PC-9 (cell line): ENCODE measurements around the gene PTGER1. TPM values are rescaled to one million over a fixed set of nuclear protein-coding genes. Genes with fewer than 3 reads are reported as not detected.

ENCODE experiments used
- Bru-seq: library from RNA; stranded (reverse); fragments of 400-500 nt; gene quantifications from one replicate; lab custom pipeline; 2021; lab: Mats Ljungman, UMichigan
- BruChase-seq, 2 experiments: library from RNA; stranded (reverse); fragments of 400-500 nt; gene quantifications; one replicate each; lab custom pipeline; 2021; lab: Mats Ljungman, UMichigan
- BruUV-seq: library from RNA; stranded (reverse); fragments of 400-500 nt; replicated peaks from 2 replicates; lab custom pipeline; 2021; lab: Mats Ljungman, UMichigan
- CTCF ChIA-PET: fragments of 300-600 bp; sonication (Branson Sonifier 250); formaldehyde crosslinking; loops from one replicate; lab custom pipeline; 2022; ENCODE audit warnings: antibody characterized with exemption; lab: Charles Lee
- POLR2A ChIA-PET: fragments of 300-600 bp; sonication (Branson Sonifier 250); formaldehyde crosslinking; loops from one replicate; lab custom pipeline; 2022; ENCODE audit warnings: antibody characterized with exemption; ENCODE audit not compliant: unreplicated experiment; lab: Charles Lee
- DNase-seq, 2 experiments: peaks; one replicate each; pipeline versions ENCODE4 v3.0.0 to v3.0.0-alpha.2; 2015 to 2022; ENCODE audit warnings: mixed read lengths in 1 of 2
- H2AFZ ChIP-seq: fragments of 200-600 bp; sonication (generic); 2 replicates; pipeline ENCODE4 v1.8.1; 2017; ENCODE audit warnings: antibody characterized with exemption
- H3F3A ChIP-seq: fragments of 200-600 bp; sonication (generic); 2 replicates; pipeline ENCODE4 v1.8.1; 2017; ENCODE audit warnings: antibody characterized with exemption, mild to moderate bottlenecking, low read depth; ENCODE audit not compliant: insufficient read depth
- H3K27ac ChIP-seq: fragments of 200-600 bp; sonication (generic); 2 replicates; pipeline ENCODE4 v1.6.1; 2016; ENCODE audit warnings: mixed run types
- H3K27me3 ChIP-seq: fragments of 200-600 bp; sonication (generic); 2 replicates; pipeline ENCODE4 v1.6.1; 2016; ENCODE audit warnings: low read depth, mixed run types; ENCODE audit not compliant: insufficient read depth
- H3K36me3 ChIP-seq: fragments of 200-600 bp; sonication (generic); 2 replicates; pipeline ENCODE4 v1.6.1; 2016; ENCODE audit warnings: low read depth, mixed run types
- H3K4me1 ChIP-seq: fragments of 200-600 bp; sonication (generic); replicated peaks from 2 replicates; pipeline ENCODE4 v1.6.1; 2016; ENCODE audit warnings: mixed run types; ENCODE audit not compliant: insufficient read depth
- H3K4me2 ChIP-seq: fragments of 200-600 bp; sonication (generic); 2 replicates; pipeline ENCODE4 v1.6.1; 2017; ENCODE audit warnings: mixed run types
- H3K4me3 ChIP-seq: fragments of 200-600 bp; sonication (generic); 2 replicates; pipeline ENCODE4 v1.6.1; 2016; ENCODE audit warnings: mixed run types
- H3K79me2 ChIP-seq: fragments of 200-600 bp; sonication (generic); 2 replicates; pipeline ENCODE4 v1.6.1; 2017; ENCODE audit warnings: low read depth, mixed run types
- H3K9me2 ChIP-seq: fragments of 200-600 bp; sonication (generic); 2 replicates; pipeline ENCODE4 v1.8.1; 2017; ENCODE audit warnings: mild to moderate bottlenecking; ENCODE audit not compliant: insufficient read depth
- H3K9me3 ChIP-seq: fragments of 200-600 bp; sonication (generic); 2 replicates; pipeline ENCODE4 v1.8.1; 2016; ENCODE audit warnings: low read depth; ENCODE audit not compliant: insufficient read depth
- H4K20me1 ChIP-seq: fragments of 200-600 bp; sonication (generic); 2 replicates; pipeline ENCODE4 v1.8.1; 2017; ENCODE audit not compliant: insufficient read depth
- EZH2 ChIP-seq: fragments of 200-600 bp; sonication (generic); IDR thresholded peaks from 2 replicates; pipeline ENCODE4 v1.8.0; 2017; ENCODE audit warnings: antibody characterized with exemption, low read depth
- intact Hi-C: fragments of 100-400 bp; cut with micrococcal nuclease; formaldehyde crosslinking; loops from one replicate; pipeline ENCODE4 v1.10.0; 2022; ENCODE audit not compliant: unreplicated experiment
- long read RNA-seq: library from polyadenylated mRNA; stranded (forward); transcript quantifications from one replicate; pipeline ENCODE4 v2.0.0, GENCODE V29; 2022
- total RNA-seq: library from RNA; stranded (reverse); gene quantifications from 2 replicates; pipeline ENCODE4 v1.2.3, GENCODE V29; 2021
- TF ChIP-seq, protein P1 (sequence below): fragments of 200-600 bp; sonication (generic); conservative IDR thresholded peaks from 2 replicates; pipeline ENCODE4 v1.6.1; 2017; ENCODE audit warnings: mixed run types, antibody characterized with exemption, mild to moderate bottlenecking, moderate library complexity

PTGER1 gene, protein sequence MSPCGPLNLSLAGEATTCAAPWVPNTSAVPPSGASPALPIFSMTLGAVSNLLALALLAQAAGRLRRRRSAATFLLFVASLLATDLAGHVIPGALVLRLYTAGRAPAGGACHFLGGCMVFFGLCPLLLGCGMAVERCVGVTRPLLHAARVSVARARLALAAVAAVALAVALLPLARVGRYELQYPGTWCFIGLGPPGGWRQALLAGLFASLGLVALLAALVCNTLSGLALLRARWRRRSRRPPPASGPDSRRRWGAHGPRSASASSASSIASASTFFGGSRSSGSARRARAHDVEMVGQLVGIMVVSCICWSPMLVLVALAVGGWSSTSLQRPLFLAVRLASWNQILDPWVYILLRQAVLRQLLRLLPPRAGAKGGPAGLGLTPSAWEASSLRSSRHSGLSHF
- 1.4 TPM in 2 replicates for total RNA-seq
- percentile 37 among the genes with signal in this experiment for Bru-seq, nascent RNA
- percentile 44 among the genes with signal in this experiment for BruChase-seq, experiment 1, labeled RNA remaining after a 2-hour chase
- percentile 36 among the genes with signal in this experiment for BruChase-seq, experiment 2, labeled RNA remaining after a 6-hour chase
- long read RNA-seq: 0 reads

GRCh38 chr19:14475251-14476073 is at the start of gene PTGER1:
Gene PTGER1 (minus strand): TSS chr19:14475354. CDS start chr19:14474320, 1,034 bp downstream.
- peak; percentile 43 to 75 for DNase-seq
- H3K4me1 ChIP-seq: peaks cover 30% of the 10 kb centered on the region
- H3K27ac ChIP-seq: peak within 1 kb of the TSS; percentile 53
- CTCF ChIA-PET: interaction anchor here (0.6 to 0.7 kb wide), 2 partner anchors 38 to 393 kb away, joined by 3 read pairs; no protein-coding TSS in a partner anchor
- H3K27me3 ChIP-seq: no peaks in the 10 kb centered on the region
- peak within 1 kb of the TSS; percentile 43 for H3K4me2 ChIP-seq
- H3K9me3 ChIP-seq: no peaks in the 10 kb centered on the region
- intact Hi-C loops: loop anchor here (5.0 kb wide), 2 partner anchors 42 to 338 kb away; partner anchors contain the start of genes ASF1B and DNAJB1
- no peaks in the 10 kb centered on the region; the same call in 1 of the 2 replicates for H3K79me2 ChIP-seq
- H3K9me2 ChIP-seq: no peaks in the 10 kb centered on the region
- peaks cover 42% of the 10 kb centered on the region for H4K20me1 ChIP-seq
- POLR2A ChIA-PET: no interaction called here
- no peak within 1 kb of the TSS for H3K4me3 ChIP-seq
- H2AFZ ChIP-seq: no peak within 1 kb of the TSS
- peaks cover 21% of the 10 kb centered on the region for H3K36me3 ChIP-seq
- TF ChIP-seq, protein P1, sequence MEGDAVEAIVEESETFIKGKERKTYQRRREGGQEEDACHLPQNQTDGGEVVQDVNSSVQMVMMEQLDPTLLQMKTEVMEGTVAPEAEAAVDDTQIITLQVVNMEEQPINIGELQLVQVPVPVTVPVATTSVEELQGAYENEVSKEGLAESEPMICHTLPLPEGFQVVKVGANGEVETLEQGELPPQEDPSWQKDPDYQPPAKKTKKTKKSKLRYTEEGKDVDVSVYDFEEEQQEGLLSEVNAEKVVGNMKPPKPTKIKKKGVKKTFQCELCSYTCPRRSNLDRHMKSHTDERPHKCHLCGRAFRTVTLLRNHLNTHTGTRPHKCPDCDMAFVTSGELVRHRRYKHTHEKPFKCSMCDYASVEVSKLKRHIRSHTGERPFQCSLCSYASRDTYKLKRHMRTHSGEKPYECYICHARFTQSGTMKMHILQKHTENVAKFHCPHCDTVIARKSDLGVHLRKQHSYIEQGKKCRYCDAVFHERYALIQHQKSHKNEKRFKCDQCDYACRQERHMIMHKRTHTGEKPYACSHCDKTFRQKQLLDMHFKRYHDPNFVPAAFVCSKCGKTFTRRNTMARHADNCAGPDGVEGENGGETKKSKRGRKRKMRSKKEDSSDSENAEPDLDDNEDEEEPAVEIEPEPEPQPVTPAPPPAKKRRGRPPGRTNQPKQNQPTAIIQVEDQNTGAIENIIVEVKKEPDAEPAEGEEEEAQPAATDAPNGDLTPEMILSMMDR: 0 out of 2 replicates have a peak, but pooled peaks have one; percentile 13
- no peak for TF ChIP-seq EZH2
- BruUV-seq: no TSS peak
- peaks cover 60% of the 10 kb centered on the region for H3F3A ChIP-seq

GRCh38 chr19:14520543-14520942 is 45.4 kb upstream of the PTGER1 start:
- ChIA-PET POLR2A (interaction anchor here (0.5 kb wide), 1 partner anchor 390 kb away, joined by 3 read pairs; no protein-coding TSS in a partner anchor), CTCF (no interaction called here)
- Histone ChIP-seq H4K20me1 (peaks cover 20% of the 10 kb centered on the region), H3K4me3 (no peak overlapping the region), H3K27me3 (no peaks in the 10 kb centered on the region), H3K79me2 (peaks cover 26% of the 10 kb centered on the region), H3K36me3 (peaks cover 16% of the 10 kb centered on the region), H2AFZ (no peak overlapping the region), H3K27ac (peak overlapping the region; percentile 86), H3K4me2 (peak overlapping the region; percentile 79), H3K9me2 (no peaks in the 10 kb centered on the region), H3F3A (peaks cover 40% of the 10 kb centered on the region), H3K4me1 (peaks cover 34% of the 10 kb centered on the region), H3K9me3 (no peaks in the 10 kb centered on the region)
- no TSS peak for BruUV-seq
- no peak for TF ChIP-seq EZH2
- TF ChIP-seq, protein P1: no peak
- intact Hi-C loops: no loop called here
- no peak for DNase-seq
